Adrenal gland (tissue), 12 donors: ENCODE results near the gene CRADD. TPM values are rescaled to one million over a fixed set of nuclear protein-coding genes. Genes with fewer than 3 reads are reported as not detected.

Experiments
- DNase-seq, 7 donors: peaks; one replicate each; pipeline ENCODE4 v3.0.0-alpha.2; 2019 to 2020
- H3K27ac ChIP-seq, 5 donors: fragments of 200-600 bp; sonication (generic) in 4 of 5; 1 replicate in 3 of 5; 2 replicates in 2 of 5; pipeline versions ENCODE4 v1.5.1 to v1.8.0; 2016 to 2020; ENCODE audit warnings: mild to moderate bottlenecking in 1 of 5
- H3K27me3 ChIP-seq: fragments of 200-600 bp; 2 replicates; pipeline ENCODE4 v1.8.0; 2021
- H3K36me3 ChIP-seq, 2 donors: fragments of 200-600 bp; replicated peaks in 1 of 2; 1 replicate in 1 of 2; 2 replicates in 1 of 2; pipeline versions ENCODE4 v1.5.1 to v1.8.0; 2018 to 2022
- H3K4me1 ChIP-seq, 2 donors: fragments of 200-600 bp; replicated peaks in 1 of 2; 1 replicate in 1 of 2; 2 replicates in 1 of 2; pipeline versions ENCODE4 v1.5.1 to v1.8.0; 2018 to 2021
- H3K4me3 ChIP-seq, 4 donors: fragments of 200-600 bp; sonication (generic) in 3 of 4; one replicate each; pipeline ENCODE4 v1.5.1; 2016 to 2018
- H3K9me3 ChIP-seq, 3 donors: fragments of 200-600 bp; sonication (generic) in 1 of 3; replicated peaks in 1 of 3; 1 replicate in 2 of 3; 2 replicates in 1 of 3; pipeline versions ENCODE4 v1.5.1 to v1.8.0; 2016 to 2021
- POLR2A ChIP-seq, 2 donors: fragments of 450-650 bp; IDR thresholded peaks; one replicate each; pipeline ENCODE4 v1.6.1; 2017; ENCODE audit warnings: antibody characterized with exemption in 2 of 2, mild to moderate bottlenecking in 2 of 2, moderate library complexity in 1 of 2
- WGBS, 4 donors: extraction: QIAGEN DNeasy Blood & Tissue Kit in 2 of 4; methylation state at CpG; one replicate each; pipeline versions ENCODE4 v1.1.5 to v1.1.7; 2013 to 2017; 5-methylcytosine and 5-hydroxymethylcytosine counted together
- intact Hi-C, 2 donors: fragments of 100-400 bp; cut with DNase I; formaldehyde crosslinking; loops; one replicate each; pipeline versions ENCODE4 v1.14.1 to v1.15.0; 2022 to 2023
- polyA plus RNA-seq, 3 donors: library from polyadenylated mRNA; stranded (reverse); fragments of 200-250 nt in 2 of 3; fragments of 350-450 nt in 1 of 3; fragmentation: Illumina TruSeq in 1 of 3; extraction: RNeasy Lipid Tissue Mini Kit (QIAGEN cat#74804) in 1 of 3; gene quantifications; one replicate each; pipeline ENCODE4 v1.2.3, GENCODE V29; 2013 to 2014
- total RNA-seq, 9 donors: library from RNA; depleted of rRNA in 4 of 9; stranded (reverse); fragments of >200 nt in 4 of 9; fragments of 120-200 nt in 1 of 9; fragmentation: NEBNext Ultra II Directional in 1 of 9; extraction: Animal tissue kit (Norgen Biotek cat#: 25700) in 1 of 9; gene quantifications; one replicate each; pipeline versions ENCODE4 v1.1.0 to v1.2.4, GENCODE V29; 2013 to 2023
- TF ChIP-seq, protein P1 (sequence below), 6 experiments: fragments of 450-650 bp in 4 of 6; fragments of 200-600 bp in 2 of 6; sonication (generic) in 1 of 6; IDR thresholded peaks; 1 replicate in 5 of 6; 2 replicates in 1 of 6; pipeline versions ENCODE4 v1.5.1 to v1.8.0; 2016 to 2021; ENCODE audit warnings: antibody characterized with exemption in 6 of 6, mild to moderate bottlenecking in 2 of 6, moderate library complexity in 1 of 6
- donor health status: healthy with polysubstance abuse.
- donor health status: Bipolar disorder and iron deficiency.
- donor health status: DM: yes; HTN: yes; CAD: no.
- donor health status: DM: no; HTN: no; CAD: no.
- donor health status: DM: no; HTN: no; CAD: no.
- donor health status: DM: yes; HTN: yes; CAD: no.

CRADD gene
- total and polyA plus RNA-seq, 12 donors: 7.3 to 70.1 (median 35.8) TPM

DNA sequence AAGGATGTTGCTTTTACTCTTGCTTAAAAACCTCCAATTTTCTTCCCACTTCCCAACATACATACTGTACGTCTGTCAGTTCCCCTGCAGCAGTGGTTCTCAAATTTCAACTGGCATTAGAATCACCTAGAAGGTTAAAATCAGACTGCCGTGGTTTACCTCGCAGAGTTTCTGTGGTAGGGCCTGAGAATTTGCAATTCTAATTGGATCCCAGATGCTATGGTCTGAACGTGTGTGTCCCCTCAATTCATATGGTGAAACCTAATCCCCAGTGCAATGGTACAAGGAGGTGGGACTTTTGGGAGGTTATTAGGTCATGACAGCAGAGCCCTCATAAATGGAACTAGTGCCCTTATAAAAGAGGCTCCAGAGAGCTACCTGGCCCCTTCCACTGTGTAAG lies 226.9 kb downstream of the CRADD start:
- no peak for DNase-seq
- Histone ChIP-seq H3K9me3 (no peaks in the 10 kb centered on the region), H3K27ac (no peak overlapping the region), H3K4me3 (no peak overlapping the region), H3K36me3 (no peaks in the 10 kb centered on the region), H3K27me3 (no peaks in the 10 kb centered on the region), H3K4me1 (peaks cover 0 to 5% of the 10 kb centered on the region in 2 donors)
- intact Hi-C loops: no loop called here
- TF ChIP-seq POLR2A (IDR thresholded peaks at IDR 0.05): no peak
- TF ChIP-seq, protein P1, sequence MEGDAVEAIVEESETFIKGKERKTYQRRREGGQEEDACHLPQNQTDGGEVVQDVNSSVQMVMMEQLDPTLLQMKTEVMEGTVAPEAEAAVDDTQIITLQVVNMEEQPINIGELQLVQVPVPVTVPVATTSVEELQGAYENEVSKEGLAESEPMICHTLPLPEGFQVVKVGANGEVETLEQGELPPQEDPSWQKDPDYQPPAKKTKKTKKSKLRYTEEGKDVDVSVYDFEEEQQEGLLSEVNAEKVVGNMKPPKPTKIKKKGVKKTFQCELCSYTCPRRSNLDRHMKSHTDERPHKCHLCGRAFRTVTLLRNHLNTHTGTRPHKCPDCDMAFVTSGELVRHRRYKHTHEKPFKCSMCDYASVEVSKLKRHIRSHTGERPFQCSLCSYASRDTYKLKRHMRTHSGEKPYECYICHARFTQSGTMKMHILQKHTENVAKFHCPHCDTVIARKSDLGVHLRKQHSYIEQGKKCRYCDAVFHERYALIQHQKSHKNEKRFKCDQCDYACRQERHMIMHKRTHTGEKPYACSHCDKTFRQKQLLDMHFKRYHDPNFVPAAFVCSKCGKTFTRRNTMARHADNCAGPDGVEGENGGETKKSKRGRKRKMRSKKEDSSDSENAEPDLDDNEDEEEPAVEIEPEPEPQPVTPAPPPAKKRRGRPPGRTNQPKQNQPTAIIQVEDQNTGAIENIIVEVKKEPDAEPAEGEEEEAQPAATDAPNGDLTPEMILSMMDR (IDR thresholded peaks at IDR 0.05): no peak
- 91 to 93% (median 91%) methylated on average over 4 of the region's 4 CpGs for WGBS, 4 donors

DNA sequence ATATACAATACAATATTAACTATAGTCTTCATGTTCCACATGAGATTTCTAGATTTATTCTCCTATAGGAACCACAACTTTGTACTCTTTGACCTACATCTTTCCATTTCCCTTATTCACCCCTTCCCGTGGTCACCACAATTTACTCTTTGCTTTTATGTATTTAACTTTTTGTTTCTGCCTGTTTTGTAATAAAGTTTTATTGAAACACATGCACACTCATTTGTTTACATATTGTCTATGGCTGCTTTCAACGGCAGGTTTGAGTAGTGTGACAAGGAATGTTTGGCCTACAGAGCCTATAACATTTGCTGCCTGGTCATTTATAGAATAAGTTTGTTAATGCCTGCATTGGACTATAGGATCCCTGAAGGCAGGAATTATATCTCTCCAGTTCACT lies 231.1 kb downstream of the CRADD start:
- no peaks in the 10 kb centered on the region for H3K9me3 ChIP-seq
- H3K27me3 ChIP-seq: no peaks in the 10 kb centered on the region
- intact Hi-C loops: no loop called here
- H3K4me3 ChIP-seq: no peak overlapping the region
- no peak for TF ChIP-seq POLR2A (IDR thresholded peaks at IDR 0.05)
- TF ChIP-seq, protein P1 (IDR thresholded peaks at IDR 0.05): no peak
- H3K4me1 ChIP-seq: peaks cover 0 to 16% of the 10 kb centered on the region in 2 donors
- WGBS, 4 donors: 93 to 97% (median 95%) methylated on average over 2 of the region's 2 CpGs
- H3K36me3 ChIP-seq: no peaks in the 10 kb centered on the region
- H3K27ac ChIP-seq: no peak overlapping the region
- no peak for DNase-seq

DNA sequence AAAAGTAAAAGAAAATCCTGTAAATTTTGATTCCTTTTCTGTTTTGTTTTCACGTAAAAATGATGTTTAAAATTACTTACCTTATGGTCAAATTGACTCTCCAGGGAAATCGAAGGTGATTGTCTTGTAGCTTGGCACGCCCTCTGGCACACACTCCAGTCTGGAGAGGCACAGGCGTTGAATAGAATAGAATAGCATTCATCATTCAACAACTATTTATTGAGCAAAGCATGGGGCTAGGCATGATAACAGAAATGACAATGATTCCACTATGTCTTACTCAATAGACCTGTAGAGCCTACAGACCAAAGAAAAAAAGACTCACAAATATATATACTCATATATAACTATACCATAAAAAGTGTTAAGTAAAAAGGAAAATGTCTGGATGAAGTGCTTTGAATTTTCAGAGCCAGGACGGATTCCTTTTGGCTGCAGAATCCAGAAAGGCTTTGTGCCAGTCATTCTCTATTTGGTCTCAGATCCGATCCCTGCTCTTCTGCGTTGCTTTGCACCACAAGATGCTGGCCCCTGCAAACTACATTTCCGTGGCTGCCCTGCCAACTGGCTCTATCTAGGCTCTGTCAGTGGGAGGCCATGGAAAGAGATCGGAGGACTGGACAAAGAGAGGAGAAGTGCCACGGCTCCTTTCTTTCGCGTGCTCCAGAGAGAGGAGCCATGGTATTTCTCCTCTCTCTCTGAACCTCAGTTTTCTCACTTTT lies 231.8 kb downstream of the CRADD start:
- peaks cover 0 to 19% of the 10 kb centered on the region in 2 donors for H3K4me1 ChIP-seq
- WGBS, 4 donors: 82 to 84% (median 84%) methylated on average over 12 of the region's 12 CpGs
- no peak for TF ChIP-seq POLR2A (IDR thresholded peaks at IDR 0.05)
- TF ChIP-seq, protein P1 (IDR thresholded peaks at IDR 0.05): no peak
- H3K36me3 ChIP-seq: no peaks in the 10 kb centered on the region
- intact Hi-C loops: no loop called here
- H3K4me3 ChIP-seq: no peak overlapping the region
- no peak overlapping the region for H3K27ac ChIP-seq
- no peaks in the 10 kb centered on the region for H3K27me3 ChIP-seq
- no peaks in the 10 kb centered on the region for H3K9me3 ChIP-seq
- DNase-seq: peak in 1 of 7 donors; percentile 51

DNA sequence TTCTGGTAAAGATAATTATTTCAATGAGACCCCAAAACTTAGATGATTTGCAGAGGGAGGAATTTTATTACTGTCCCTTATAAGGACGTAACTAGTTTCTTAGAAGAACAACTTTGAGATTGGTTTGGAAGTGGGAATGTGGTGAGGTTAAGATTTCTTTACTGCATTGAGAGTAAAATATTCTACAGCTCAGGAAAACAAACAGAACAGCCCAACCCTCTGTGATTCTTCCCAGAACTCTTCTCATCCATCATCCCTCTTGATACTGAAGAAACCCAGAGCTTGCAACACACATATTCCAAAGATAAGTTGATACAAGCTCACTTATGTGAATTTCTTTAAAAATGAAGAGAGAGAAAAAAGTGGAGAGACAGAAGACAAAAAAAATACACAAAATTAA lies 234.2 kb downstream of the CRADD start:
- peak overlapping the region in 1 of 5 donors; percentile 29 for H3K27ac ChIP-seq
- no peaks in the 10 kb centered on the region for H3K27me3 ChIP-seq
- TF ChIP-seq POLR2A (IDR thresholded peaks at IDR 0.05): no peak
- TF ChIP-seq, protein P1 (IDR thresholded peaks at IDR 0.05): no peak
- peaks cover 0 to 22% of the 10 kb centered on the region in 2 donors for H3K4me1 ChIP-seq
- no peaks in the 10 kb centered on the region for H3K36me3 ChIP-seq
- 69 to 92% (median 84%) methylated on average over 1 of the region's 1 CpG for WGBS, 4 donors
- DNase-seq: no peak
- intact Hi-C loops: no loop called here
- H3K4me3 ChIP-seq: no peak overlapping the region
- no peaks in the 10 kb centered on the region for H3K9me3 ChIP-seq
